Adrenal gland (tissue), 12 donors: ENCODE measurements around the gene GP1BA. TPM values are rescaled to one million over a fixed set of nuclear protein-coding genes. Genes with fewer than 3 reads are reported as not detected.
A peak's percentile ranks its signal among the peaks of the same experiment; 100 is the strongest.

Source experiments
- DNase-seq, 7 donors: peaks; one replicate each; pipeline ENCODE4 v3.0.0-alpha.2; 2019 to 2020
- H3K27ac ChIP-seq, 5 donors: fragments of 200-600 bp; sonication (generic) in 4 of 5; 1 replicate in 3 of 5; 2 replicates in 2 of 5; pipeline versions ENCODE4 v1.5.1 to v1.8.0; 2016 to 2020; ENCODE audit warnings: mild to moderate bottlenecking in 1 of 5
- H3K27me3 ChIP-seq: fragments of 200-600 bp; 2 replicates; pipeline ENCODE4 v1.8.0; 2021
- H3K36me3 ChIP-seq, 2 donors: fragments of 200-600 bp; replicated peaks in 1 of 2; 1 replicate in 1 of 2; 2 replicates in 1 of 2; pipeline versions ENCODE4 v1.5.1 to v1.8.0; 2018 to 2022
- H3K4me1 ChIP-seq, 2 donors: fragments of 200-600 bp; replicated peaks in 1 of 2; 1 replicate in 1 of 2; 2 replicates in 1 of 2; pipeline versions ENCODE4 v1.5.1 to v1.8.0; 2018 to 2021
- H3K4me3 ChIP-seq, 4 donors: fragments of 200-600 bp; sonication (generic) in 3 of 4; one replicate each; pipeline ENCODE4 v1.5.1; 2016 to 2018
- H3K9me3 ChIP-seq, 3 donors: fragments of 200-600 bp; sonication (generic) in 1 of 3; replicated peaks in 1 of 3; 1 replicate in 2 of 3; 2 replicates in 1 of 3; pipeline versions ENCODE4 v1.5.1 to v1.8.0; 2016 to 2021
- POLR2A ChIP-seq, 2 donors: fragments of 450-650 bp; IDR thresholded peaks; one replicate each; pipeline ENCODE4 v1.6.1; 2017; ENCODE audit warnings: antibody characterized with exemption in 2 of 2, mild to moderate bottlenecking in 2 of 2, moderate library complexity in 1 of 2
- WGBS, 4 donors: extraction: QIAGEN DNeasy Blood & Tissue Kit in 2 of 4; methylation state at CpG; one replicate each; pipeline versions ENCODE4 v1.1.5 to v1.1.7; 2013 to 2017; 5-methylcytosine and 5-hydroxymethylcytosine counted together
- intact Hi-C, 2 donors: fragments of 100-400 bp; cut with DNase I; formaldehyde crosslinking; loops; one replicate each; pipeline versions ENCODE4 v1.14.1 to v1.15.0; 2022 to 2023
- polyA plus RNA-seq, 3 donors: library from polyadenylated mRNA; stranded (reverse); fragments of 200-250 nt in 2 of 3; fragments of 350-450 nt in 1 of 3; fragmentation: Illumina TruSeq in 1 of 3; extraction: RNeasy Lipid Tissue Mini Kit (QIAGEN cat#74804) in 1 of 3; gene quantifications; one replicate each; pipeline ENCODE4 v1.2.3, GENCODE V29; 2013 to 2014
- total RNA-seq, 9 donors: library from RNA; depleted of rRNA in 4 of 9; stranded (reverse); fragments of >200 nt in 4 of 9; fragments of 120-200 nt in 1 of 9; fragmentation: NEBNext Ultra II Directional in 1 of 9; extraction: Animal tissue kit (Norgen Biotek cat#: 25700) in 1 of 9; gene quantifications; one replicate each; pipeline versions ENCODE4 v1.1.0 to v1.2.4, GENCODE V29; 2013 to 2023
- TF ChIP-seq, protein P1 (sequence below), 6 experiments: fragments of 450-650 bp in 4 of 6; fragments of 200-600 bp in 2 of 6; sonication (generic) in 1 of 6; IDR thresholded peaks; 1 replicate in 5 of 6; 2 replicates in 1 of 6; pipeline versions ENCODE4 v1.5.1 to v1.8.0; 2016 to 2021; ENCODE audit warnings: antibody characterized with exemption in 6 of 6, mild to moderate bottlenecking in 2 of 6, moderate library complexity in 1 of 6
- donor health status: healthy with polysubstance abuse.
- donor health status: Bipolar disorder and iron deficiency.
- donor health status: DM: yes; HTN: yes; CAD: no.
- donor health status: DM: no; HTN: no; CAD: no.
- donor health status: DM: no; HTN: no; CAD: no.
- donor health status: DM: yes; HTN: yes; CAD: no.

The GP1BA gene
- total and polyA plus RNA-seq, 12 donors: 0.08 to 0.17 TPM; not detected in 10

DNA sequence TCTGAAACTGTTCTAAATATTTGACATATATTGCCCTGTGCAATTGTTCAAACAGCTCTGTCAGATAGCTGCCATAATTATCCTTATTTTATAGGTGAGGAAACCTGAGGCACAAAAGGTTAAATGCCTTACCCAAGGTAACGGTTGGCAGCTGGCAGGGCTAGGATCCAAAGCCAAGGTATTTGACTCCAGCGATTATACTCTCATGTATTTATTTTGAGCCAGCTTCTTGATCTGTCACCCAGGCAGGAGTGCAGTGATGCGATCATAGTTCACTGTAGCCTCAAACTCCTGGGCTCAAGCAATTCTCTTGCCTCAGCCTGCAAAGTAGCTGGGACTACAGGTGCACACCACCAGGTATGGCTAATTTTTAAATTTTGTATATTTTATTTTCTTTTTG, 26.0 kb downstream of the GP1BA start:
- intact Hi-C loops: no loop called here
- WGBS, 4 donors: 77 to 85% (median 78%) methylated on average over 3 of the region's 3 CpGs

DNA sequence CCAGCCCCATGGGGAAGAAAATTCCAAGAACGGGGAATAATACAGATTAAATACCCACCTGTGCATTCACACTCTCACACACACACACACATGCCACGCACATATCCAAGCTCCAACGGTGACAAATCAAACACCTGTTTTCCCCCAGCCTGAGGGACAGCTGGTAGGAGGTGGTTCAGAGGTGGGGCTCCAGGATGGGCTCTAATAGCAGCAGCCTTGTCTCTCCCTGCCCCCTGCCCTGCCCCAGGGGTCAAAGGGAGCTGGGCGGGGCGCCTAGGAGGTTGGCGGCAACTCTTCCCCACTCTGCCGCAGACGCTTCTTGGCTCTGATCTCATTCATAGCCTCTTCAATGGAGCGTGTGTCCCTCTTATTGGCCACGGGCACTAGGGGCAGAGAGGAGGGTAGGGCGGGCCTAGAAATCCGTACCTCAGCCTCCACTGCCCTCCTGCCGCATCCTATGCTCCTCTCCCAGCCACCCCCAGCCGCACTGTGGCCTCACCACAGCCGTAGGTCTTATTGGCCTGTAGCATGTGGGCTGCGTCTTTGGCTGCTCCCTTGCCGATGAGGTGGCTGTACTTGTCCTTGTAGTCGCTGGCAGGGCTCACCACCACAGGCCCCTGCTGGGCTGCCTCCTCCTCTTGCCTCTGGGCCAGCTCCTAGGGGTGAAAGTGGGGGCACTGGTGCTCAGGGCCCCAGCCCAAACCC, 27.3 kb downstream of the GP1BA start:
- no peak for DNase-seq
- Histone ChIP-seq H3K27ac (no peak overlapping the region), H3K9me3 (no peaks in the 10 kb centered on the region), H3K4me3 (no peak overlapping the region), H3K4me1 (no peaks in the 10 kb centered on the region), H3K27me3 (no peaks in the 10 kb centered on the region), H3K36me3 (peaks cover 0 to 20% of the 10 kb centered on the region in 2 donors)
- 85 to 92% (median 90%) methylated on average over 10 to 18 of the region's 18 CpGs for WGBS, 4 donors
- intact Hi-C loops: no loop called here
- no peak for TF ChIP-seq POLR2A (IDR thresholded peaks at IDR 0.05)
- TF ChIP-seq, protein P1, sequence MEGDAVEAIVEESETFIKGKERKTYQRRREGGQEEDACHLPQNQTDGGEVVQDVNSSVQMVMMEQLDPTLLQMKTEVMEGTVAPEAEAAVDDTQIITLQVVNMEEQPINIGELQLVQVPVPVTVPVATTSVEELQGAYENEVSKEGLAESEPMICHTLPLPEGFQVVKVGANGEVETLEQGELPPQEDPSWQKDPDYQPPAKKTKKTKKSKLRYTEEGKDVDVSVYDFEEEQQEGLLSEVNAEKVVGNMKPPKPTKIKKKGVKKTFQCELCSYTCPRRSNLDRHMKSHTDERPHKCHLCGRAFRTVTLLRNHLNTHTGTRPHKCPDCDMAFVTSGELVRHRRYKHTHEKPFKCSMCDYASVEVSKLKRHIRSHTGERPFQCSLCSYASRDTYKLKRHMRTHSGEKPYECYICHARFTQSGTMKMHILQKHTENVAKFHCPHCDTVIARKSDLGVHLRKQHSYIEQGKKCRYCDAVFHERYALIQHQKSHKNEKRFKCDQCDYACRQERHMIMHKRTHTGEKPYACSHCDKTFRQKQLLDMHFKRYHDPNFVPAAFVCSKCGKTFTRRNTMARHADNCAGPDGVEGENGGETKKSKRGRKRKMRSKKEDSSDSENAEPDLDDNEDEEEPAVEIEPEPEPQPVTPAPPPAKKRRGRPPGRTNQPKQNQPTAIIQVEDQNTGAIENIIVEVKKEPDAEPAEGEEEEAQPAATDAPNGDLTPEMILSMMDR (IDR thresholded peaks at IDR 0.05): no peak

More for the DNA sequence above, 26.0 kb downstream of the GP1BA start:
- Histone ChIP-seq H3K4me1 (no peaks in the 10 kb centered on the region), H3K4me3 (no peak overlapping the region), H3K9me3 (no peaks in the 10 kb centered on the region), H3K27ac (no peak overlapping the region), H3K27me3 (no peaks in the 10 kb centered on the region), H3K36me3 (peaks cover 0 to 20% of the 10 kb centered on the region in 2 donors)
- DNase-seq: no peak
- TF ChIP-seq, protein P1 (IDR thresholded peaks at IDR 0.05): no peak
- TF ChIP-seq POLR2A (IDR thresholded peaks at IDR 0.05): no peak

DNA sequence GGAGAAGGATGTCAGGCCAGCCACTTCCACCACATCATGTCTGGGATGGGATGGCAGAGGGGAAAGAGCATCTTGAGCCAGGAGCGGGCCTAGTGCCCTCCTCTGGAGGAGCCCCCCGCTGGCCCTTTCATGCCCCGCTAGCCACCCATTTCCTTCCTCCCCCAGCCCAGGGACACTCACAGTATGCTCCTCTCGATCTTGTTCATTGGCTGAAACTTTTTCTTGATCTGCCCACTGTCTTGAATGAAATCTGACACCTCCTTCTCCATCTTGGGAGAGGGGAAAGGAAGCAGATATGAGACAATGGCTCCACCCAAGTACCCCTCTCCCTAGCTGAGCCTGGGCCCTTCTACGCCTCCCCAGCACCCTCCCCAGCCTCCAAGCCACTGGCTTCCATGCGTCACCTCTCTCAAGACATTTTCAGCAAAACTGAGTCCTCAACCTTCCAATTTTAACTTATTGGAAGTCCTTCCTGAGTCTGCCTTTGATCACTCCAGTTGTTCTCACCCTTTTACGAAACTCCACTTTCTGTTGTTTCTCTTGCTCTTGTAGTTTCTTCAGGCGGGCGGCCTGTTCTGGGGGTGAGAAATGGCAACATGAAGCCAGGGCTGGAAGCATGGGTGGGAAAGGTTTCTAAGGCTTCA, 28.3 kb downstream of the GP1BA start:
- intact Hi-C loops: no loop called here
- 87 to 96% (median 90%) methylated on average over 9 of the region's 9 CpGs for WGBS, 4 donors
- no peaks in the 10 kb centered on the region for H3K27me3 ChIP-seq
- H3K36me3 ChIP-seq: peaks cover 0 to 20% of the 10 kb centered on the region in 2 donors
- no peak for DNase-seq
- H3K27ac ChIP-seq: no peak overlapping the region
- H3K9me3 ChIP-seq: no peaks in the 10 kb centered on the region
- H3K4me1 ChIP-seq: peaks cover 0 to under 1% of the 10 kb centered on the region in 2 donors
- no peak overlapping the region for H3K4me3 ChIP-seq
- TF ChIP-seq, protein P1 (IDR thresholded peaks at IDR 0.05): no peak
- no peak for TF ChIP-seq POLR2A (IDR thresholded peaks at IDR 0.05)

DNA sequence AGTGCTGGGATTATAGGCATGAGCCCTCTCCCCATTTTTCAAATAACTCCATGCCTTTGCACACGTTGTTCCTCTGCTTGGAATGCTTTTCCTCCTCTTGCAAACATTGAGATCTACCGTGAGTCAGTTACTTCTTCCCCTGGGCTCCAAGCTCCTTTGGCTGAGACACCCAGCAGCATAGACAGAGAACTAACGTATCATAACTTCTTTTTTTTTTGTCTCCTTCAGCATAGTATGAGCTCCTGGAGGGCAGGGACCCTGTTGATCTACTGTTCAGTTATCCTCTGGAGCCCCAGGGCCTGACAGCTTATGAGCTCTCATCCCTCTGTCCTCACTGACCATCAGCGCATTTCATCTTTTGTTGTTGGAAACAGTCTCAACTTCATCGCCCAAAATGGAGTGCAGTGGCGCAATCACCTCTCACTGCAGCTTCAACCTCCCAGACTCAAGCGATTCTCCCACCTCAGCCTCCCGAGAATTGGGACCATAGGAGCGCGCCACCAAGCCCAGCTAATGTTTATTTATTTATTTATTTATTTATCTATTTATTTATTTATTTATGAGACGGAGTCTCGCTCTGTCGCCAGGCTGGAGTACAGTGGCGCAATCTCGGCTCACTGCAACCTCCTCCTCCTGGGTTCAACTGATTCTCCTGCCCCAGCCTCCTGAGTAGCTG, 33.4 kb downstream of the GP1BA start:
- Histone ChIP-seq H3K27me3 (no peaks in the 10 kb centered on the region), H3K27ac (peak overlapping the region in 4 of 5 donors; percentile 82 to 99 (median 94)), H3K4me1 (peaks cover 19 to 35% of the 10 kb centered on the region in 2 donors), H3K36me3 (peaks cover 0 to 10% of the 10 kb centered on the region in 2 donors), H3K9me3 (no peaks in the 10 kb centered on the region), H3K4me3 (peak overlapping the region in 1 of 4 donors; percentile 82)
- TF ChIP-seq, protein P1 (IDR thresholded peaks at IDR 0.05): no peak
- TF ChIP-seq POLR2A (IDR thresholded peaks at IDR 0.05): no peak
- DNase-seq: no peak
- 94 to 95% (median 95%) methylated on average over 15 of the region's 15 CpGs for WGBS, 4 donors
- intact Hi-C loops: no loop called here
